Uterus (tissue), 2 donors: ENCODE measurements around the gene HBQ1.

Experiments
- CTCF ChIP-seq, 4 experiments: fragments of 200-600 bp in 2 of 4; fragments of 450-650 bp in 2 of 4; sonication (generic) in 2 of 4; IDR thresholded peaks; one replicate each; pipeline ENCODE4 v1.5.1; 2016 to 2019; ENCODE audit warnings: antibody characterized with exemption in 4 of 4, mild to moderate bottlenecking in 2 of 4, moderate library complexity in 1 of 4
- POLR2A ChIP-seq, 2 donors: fragments of 450-650 bp; IDR thresholded peaks; one replicate each; pipeline ENCODE4 v1.6.1; 2016; ENCODE audit warnings: antibody characterized with exemption in 2 of 2, mild to moderate bottlenecking in 1 of 2, moderate library complexity in 1 of 2

GRCh38 chr16:152141-153128 lies 27.8 kb upstream of the HBQ1 start, which contains the start of gene HBZ:
- TF ChIP-seq CTCF (IDR thresholded peaks at IDR 0.05) = no peak
- TF ChIP-seq POLR2A (IDR thresholded peaks at IDR 0.05) = no peak
